Naive thymus-derived CD4-positive, alpha-beta T cell (primary cell): Measurements from ENCODE around the gene AGFG2. TPM values are rescaled to one million over a fixed set of nuclear protein-coding genes. Genes with fewer than 3 reads are reported as not detected.

Experiments used
- ATAC-seq: fragments of 150-1000 bp; cut with Tn5 transposase; 2 replicates; pipeline ENCODE4 v1.10.0; 2021; ENCODE audit warnings: mild to moderate bottlenecking, moderate library complexity
- CTCF ChIA-PET: fragments of 350-600 bp; sonication (Branson Sonifier 250); formaldehyde crosslinking; loops from one replicate; lab custom pipeline; 2021; ENCODE audit warnings: antibody characterized with exemption; lab: Charles Lee
- POLR2A ChIA-PET: fragments of 350-600 bp; sonication (Branson Sonifier 250); formaldehyde crosslinking; loops from one replicate; lab custom pipeline; 2021; ENCODE audit warnings: antibody characterized with exemption, inconsistent platforms; lab: Charles Lee
- DNase-seq, 9 donors: peaks; one replicate each; pipeline versions ENCODE4 v3.0.0 to v3.0.0-alpha.2; 2020 to 2022; ENCODE audit warnings: mixed read lengths in 1 of 9
- H3K27ac ChIP-seq: one replicate; pipeline ENCODE4 v1.7.0; 2013; ENCODE audit warnings: mild to moderate bottlenecking, low read depth, low read length, moderate library complexity
- H3K27me3 ChIP-seq, 2 donors: one replicate each; pipeline ENCODE4 v1.7.0; 2013; ENCODE audit warnings: low read length in 2 of 2, mild to moderate bottlenecking in 2 of 2, moderate library complexity in 2 of 2; ENCODE audit not compliant: control insufficient read depth in 2 of 2, insufficient read depth in 2 of 2
- H3K36me3 ChIP-seq, 3 experiments: 1 replicate in 2 of 3; 2 replicates in 1 of 3; pipeline ENCODE4 v1.7.0; 2013; ENCODE audit warnings: low read length in 3 of 3, mild to moderate bottlenecking in 3 of 3, moderate library complexity in 1 of 3; ENCODE audit not compliant: insufficient read depth in 3 of 3, control insufficient read depth in 2 of 3
- H3K4me1 ChIP-seq, 2 donors: one replicate each; pipeline ENCODE4 v1.7.0; 2013; ENCODE audit warnings: low read length in 2 of 2, mild to moderate bottlenecking in 2 of 2, moderate library complexity in 1 of 2; ENCODE audit not compliant: control insufficient read depth in 2 of 2, insufficient read depth in 2 of 2
- H3K4me3 ChIP-seq: 2 replicates; pipeline ENCODE4 v1.7.0; 2013; ENCODE audit warnings: mild to moderate bottlenecking, low read length
- H3K9me3 ChIP-seq, 3 experiments: 1 replicate in 2 of 3; 2 replicates in 1 of 3; pipeline ENCODE4 v1.7.0; 2013; ENCODE audit warnings: low read length in 3 of 3; ENCODE audit not compliant: control insufficient read depth in 2 of 3
- H3K27ac Mint-ChIP-seq, 9 donors: one replicate each; pipeline ENCODE4 v1.8.0; 2020 to 2022; ENCODE audit warnings: mixed read lengths in 9 of 9, mild to moderate bottlenecking in 8 of 9, moderate library complexity in 5 of 9, inconsistent platforms in 2 of 9
- H3K27me3 Mint-ChIP-seq, 5 donors: one replicate each; pipeline ENCODE4 v1.8.0; 2021 to 2022; ENCODE audit warnings: mixed read lengths in 5 of 5, mild to moderate bottlenecking in 1 of 5
- H3K36me3 Mint-ChIP-seq, 5 donors: one replicate each; pipeline ENCODE4 v1.8.0; 2020 to 2022; ENCODE audit warnings: mixed read lengths in 5 of 5, mild to moderate bottlenecking in 3 of 5, inconsistent platforms in 1 of 5
- H3K4me1 Mint-ChIP-seq, 7 donors: one replicate each; pipeline ENCODE4 v1.8.0; 2020 to 2022; ENCODE audit warnings: mixed read lengths in 7 of 7, mild to moderate bottlenecking in 3 of 7, inconsistent platforms in 1 of 7
- H3K4me3 Mint-ChIP-seq, 10 donors: one replicate each; pipeline ENCODE4 v1.8.0; 2020 to 2022; ENCODE audit warnings: mild to moderate bottlenecking in 10 of 10, mixed read lengths in 10 of 10, moderate library complexity in 6 of 10, inconsistent platforms in 2 of 10
- H3K9me3 Mint-ChIP-seq, 11 donors: one replicate each; pipeline ENCODE4 v1.8.0; 2020 to 2022; ENCODE audit warnings: mixed read lengths in 11 of 11, mild to moderate bottlenecking in 4 of 11, inconsistent platforms in 1 of 11, moderate library complexity in 1 of 11
- intact Hi-C, 2 donors: fragments of 100-400 bp; cut with micrococcal nuclease; formaldehyde crosslinking; loops; one replicate each; pipeline ENCODE4 v1.15.1; 2023
- polyA plus RNA-seq, 2 donors: library from polyadenylated mRNA; unstranded; fragments of 300-500 nt; fragmentation: Illumina TruSeq; gene quantifications; one replicate each; pipeline ENCODE4 v1.2.3, GENCODE V29; 2021
- total RNA-seq, 6 experiments: library from RNA in 5 of 6; stranded (reverse) in 5 of 6; gene quantifications; 1 replicate in 5 of 6; 2 replicates in 1 of 6; pipeline ENCODE4 v1.2.3 and lab custom pipeline; 2021 to 2026

The AGFG2 gene
- total and polyA plus RNA-seq, 7 experiments from 2014 or later = 5.7 to 42.4 (median 23.2) TPM

GRCh38 chr7:100609958-100610357, 71.0 kb downstream of the AGFG2 start:
- Histone ChIP-seq H3K27me3 (no peaks in the 10 kb centered on the region), H3K4me3 (no peak overlapping the region), H3K4me1 (peaks cover 15 to 16% of the 10 kb centered on the region in 2 donors), H3K36me3 (peaks cover 0 to 4% (median 0%) of the 10 kb centered on the region in 3 experiments), H3K27ac (no peak overlapping the region), H3K9me3 (no peaks in the 10 kb centered on the region)
- ChIA-PET POLR2A (interaction anchor here (7.0 kb wide), 1 partner anchor 26 kb away, joined by 111 read pairs; the partner anchor contains the start of genes FBXO24 and LRCH4), CTCF (no interaction called here)
- DNase-seq (no peak), ATAC-seq (no peak)
- H3K4me3 Mint-ChIP-seq = peak overlapping the region in 5 of 10 donors; percentile 4 to 99 (median 19)
- intact Hi-C loops = loop anchor here in 1 of 2 donors (5.0 kb wide), 1 partner anchor 277 kb away; the partner anchor contains the start of gene UFSP1
- H3K4me1 Mint-ChIP-seq = peaks cover 23 to 40% (median 31%) of the 10 kb centered on the region in 7 donors
- H3K27me3 Mint-ChIP-seq = peaks cover 0 to 18% (median 0%) of the 10 kb centered on the region in 5 donors
- H3K27ac Mint-ChIP-seq = peak overlapping the region in 6 of 9 donors; percentile 3 to 98 (median 21)
- H3K36me3 Mint-ChIP-seq = peaks cover 0 to 9% (median 0%) of the 10 kb centered on the region in 5 donors
- peaks cover 0 to 3% (median 0%) of the 10 kb centered on the region in 11 donors for H3K9me3 Mint-ChIP-seq

GRCh38 chr7:100611983-100612729, 73.2 kb downstream of the AGFG2 start, which contains the start of gene MOSPD3:
MOSPD3 (plus strand) TSS chr7:100612540; CDS start chr7:100612792, 252 bp downstream.
- ATAC-seq (peak; percentile 94), DNase-seq (peak; percentile 97 to 99 (median 98))
- peak within 1 kb of the TSS; percentile 92 to 99 (median 98) for H3K4me3 Mint-ChIP-seq
- Histone ChIP-seq H3K36me3 (peaks cover 0 to 4% (median 0%) of the 10 kb centered on the region in 3 experiments), H3K4me3 (peak within 1 kb of the TSS; percentile 99), H3K27ac (peak within 1 kb of the TSS; percentile 92), H3K27me3 (no peaks in the 10 kb centered on the region), H3K4me1 (peaks cover 10 to 16% of the 10 kb centered on the region in 2 donors), H3K9me3 (no peaks in the 10 kb centered on the region)
- ChIA-PET CTCF (interaction anchor here (0.6 to 2.8 kb wide), 6 partner anchors 14 to 93 kb away, joined by 3 to 17 read pairs (median 6); partner anchors contain the start of genes FBXO24, LRCH4 and POP7), POLR2A (interaction anchor here (0.5 to 7.0 kb wide), 23 partner anchors 8 to 183 kb away, joined by 3 to 111 read pairs (median 6); partner anchors contain the start of genes FBXO24, GIGYF1, LRCH4 and MEPCE)
- peak within 1 kb of the TSS; percentile 97 to 100 (median 100) for H3K27ac Mint-ChIP-seq
- H3K27me3 Mint-ChIP-seq = peaks cover 0 to 8% (median 0%) of the 10 kb centered on the region in 5 donors
- H3K9me3 Mint-ChIP-seq = peaks cover 0 to 3% (median 0%) of the 10 kb centered on the region in 11 donors
- peaks cover 0 to 13% (median 3%) of the 10 kb centered on the region in 5 donors for H3K36me3 Mint-ChIP-seq
- intact Hi-C loops = loop anchor here (1.0 to 5.0 kb wide), 17 partner anchors 8 to 1231 kb away; partner anchors contain the start of genes AGFG2 (in 2 of the 2), FBXO24 (in 2 of the 2), GNB2 (in 2 of the 2) and LRCH4 (in 2 of the 2)
- peaks cover 18 to 29% (median 24%) of the 10 kb centered on the region in 7 donors for H3K4me1 Mint-ChIP-seq

GRCh38 chr7:100612730-100613390, 73.9 kb downstream of the AGFG2 start:
- Histone ChIP-seq H3K27me3 (no peaks in the 10 kb centered on the region), H3K9me3 (no peaks in the 10 kb centered on the region), H3K4me3 (peak overlapping the region; percentile 99), H3K36me3 (peaks cover 0 to 4% (median 0%) of the 10 kb centered on the region in 3 experiments), H3K27ac (peak overlapping the region; percentile 92), H3K4me1 (peaks cover 10 to 16% of the 10 kb centered on the region in 2 donors)
- H3K4me1 Mint-ChIP-seq = peaks cover 16 to 29% (median 24%) of the 10 kb centered on the region in 7 donors
- H3K27me3 Mint-ChIP-seq = peaks cover 0 to 3% (median 0%) of the 10 kb centered on the region in 5 donors
- ChIA-PET CTCF (interaction anchor here (0.5 to 2.8 kb wide), 9 partner anchors 13 to 341 kb away, joined by 3 to 17 read pairs (median 3); partner anchors contain the start of genes FBXO24, LRCH4 and POP7), POLR2A (interaction anchor here (0.6 to 7.0 kb wide), 26 partner anchors 9 to 1234 kb away, joined by 3 to 111 read pairs (median 6); partner anchors contain the start of genes FBXO24, GIGYF1, LRCH4 and MEPCE)
- peaks cover 0 to 13% (median 3%) of the 10 kb centered on the region in 5 donors for H3K36me3 Mint-ChIP-seq
- peak overlapping the region; percentile 66 to 100 (median 93) for H3K27ac Mint-ChIP-seq
- H3K9me3 Mint-ChIP-seq = peaks cover 0 to 3% (median 0%) of the 10 kb centered on the region in 11 donors
- intact Hi-C loops = loop anchor here (1.0 to 5.0 kb wide), 17 partner anchors 9 to 1232 kb away; partner anchors contain the start of genes AGFG2 (in 2 of the 2), FBXO24 (in 2 of the 2), GNB2 (in 2 of the 2) and LRCH4 (in 2 of the 2)
- peak in 5 of 9 donors; percentile 35 to 42 (median 38) for DNase-seq
- ATAC-seq = no peak
- H3K4me3 Mint-ChIP-seq = peak overlapping the region; percentile 82 to 99 (median 96)

GRCh38 chr7:100613412-100614175, 74.6 kb downstream of the AGFG2 start:
- H3K4me3 ChIP-seq = peak overlapping the region; percentile 99
- H3K4me3 Mint-ChIP-seq = peak overlapping the region; percentile 62 to 99 (median 86)
- intact Hi-C loops = loop anchor here (2.0 to 5.0 kb wide), 5 partner anchors 135 to 1233 kb away; partner anchors contain the start of genes GPC2 (in 1 of the 2), MEPCE (in 1 of the 2), STAG3 (in 1 of the 2) and TSC22D4 (in 1 of the 2)

GRCh38 chr7:100614308-100614861, 75.4 kb downstream of the AGFG2 start:
- ATAC-seq = no peak
- Histone ChIP-seq H3K4me1 (peaks cover 10 to 16% of the 10 kb centered on the region in 2 donors), H3K36me3 (peaks cover 0 to 4% (median 0%) of the 10 kb centered on the region in 3 experiments), H3K4me3 (no peak overlapping the region), H3K27ac (no peak overlapping the region), H3K9me3 (no peaks in the 10 kb centered on the region), H3K27me3 (no peaks in the 10 kb centered on the region)
- DNase-seq = no peak
- POLR2A ChIA-PET = interaction anchor here (0.6 to 7.0 kb wide), 6 partner anchors 11 to 238 kb away, joined by 3 to 111 read pairs (median 14); partner anchors contain the start of genes FBXO24, LRCH4 and POP7
- intact Hi-C loops = loop anchor here in 1 of 2 donors (5.0 kb wide), 1 partner anchor 273 kb away; the partner anchor contains the start of gene UFSP1
- CTCF ChIA-PET = interaction anchor here (0.6 to 2.8 kb wide), 4 partner anchors 9 to 91 kb away, joined by 3 to 17 read pairs (median 4); partner anchors contain the start of gene POP7
- peaks cover 16 to 29% (median 24%) of the 10 kb centered on the region in 7 donors for H3K4me1 Mint-ChIP-seq
- peak overlapping the region in 1 of 9 donors; percentile 55 for H3K27ac Mint-ChIP-seq
- peaks cover 0 to 2% (median 0%) of the 10 kb centered on the region in 5 donors for H3K27me3 Mint-ChIP-seq
- peaks cover 0 to 3% (median 0%) of the 10 kb centered on the region in 11 donors for H3K9me3 Mint-ChIP-seq
- H3K36me3 Mint-ChIP-seq = peaks cover 0 to 13% (median 3%) of the 10 kb centered on the region in 5 donors
- H3K4me3 Mint-ChIP-seq = peak overlapping the region in 5 of 10 donors; percentile 41 to 99 (median 85)

More at GRCh38 chr7:100613412-100614175, 74.6 kb downstream of the AGFG2 start:
- H3K27ac ChIP-seq = peak overlapping the region; percentile 92
- ChIA-PET CTCF (interaction anchor here (0.6 to 2.8 kb wide), 6 partner anchors 27 to 341 kb away, joined by 3 to 17 read pairs (median 4); partner anchors contain the start of genes FBXO24, LRCH4 and POP7), POLR2A (interaction anchor here (0.6 to 7.0 kb wide), 14 partner anchors 12 to 1235 kb away, joined by 3 to 111 read pairs (median 6); partner anchors contain the start of genes FBXO24, GIGYF1, LRCH4 and POP7)
- peaks cover 0 to 3% (median 0%) of the 10 kb centered on the region in 11 donors for H3K9me3 Mint-ChIP-seq
- ATAC-seq = no peak
- H3K9me3 ChIP-seq = no peaks in the 10 kb centered on the region
- H3K4me1 ChIP-seq = peaks cover 10 to 16% of the 10 kb centered on the region in 2 donors
- H3K27ac Mint-ChIP-seq = peak overlapping the region in 5 of 9 donors; percentile 45 to 56 (median 53)
- H3K27me3 Mint-ChIP-seq = peaks cover 0 to 2% (median 0%) of the 10 kb centered on the region in 5 donors
- peaks cover 0 to 4% (median 0%) of the 10 kb centered on the region in 3 experiments for H3K36me3 ChIP-seq
- no peaks in the 10 kb centered on the region for H3K27me3 ChIP-seq
- peaks cover 16 to 29% (median 24%) of the 10 kb centered on the region in 7 donors for H3K4me1 Mint-ChIP-seq
- DNase-seq = peak in 3 of 9 donors; percentile 22 to 33 (median 30)
- H3K36me3 Mint-ChIP-seq = peaks cover 0 to 13% (median 3%) of the 10 kb centered on the region in 5 donors
